Activated CD8-positive, alpha-beta memory T cell treated with anti-CD3 and anti-CD28 coated beads for 36 hours (primary cell): ENCODE data around the gene CBX7. TPM values are rescaled to one million over a fixed set of nuclear protein-coding genes. Genes with fewer than 3 reads are reported as not detected.

Experiments
- CTCF ChIA-PET: fragments of 350-600 bp; sonication (Branson Sonifier 250); formaldehyde crosslinking; loops from one replicate; lab custom pipeline; 2021; ENCODE audit warnings: antibody characterized with exemption; lab: Charles Lee
- POLR2A ChIA-PET: fragments of 350-600 bp; sonication (Branson Sonifier 250); formaldehyde crosslinking; loops from one replicate; lab custom pipeline; 2021; ENCODE audit warnings: antibody characterized with exemption; lab: Charles Lee
- total RNA-seq, 2 experiments: library from RNA; stranded (reverse); gene quantifications; one replicate each; pipeline ENCODE4 v1.2.3, GENCODE V29; 2021

Gene CBX7
- total RNA-seq, 2 experiments from 2014 or later = 16.7 to 16.8 TPM

- POLR2A ChIA-PET = interaction anchor here (1.3 to 1.9 kb wide), 4 partner anchors 22 to 168 kb away, joined by 3 to 6 read pairs (median 4); partner anchors contain the start of gene RPL3
- CTCF ChIA-PET = interaction anchor here (0.7 kb wide), 1 partner anchor 19 kb away, joined by 3 read pairs; no protein-coding TSS in a partner anchor
Observed at GRCh38 chr22:39152024-39152510, 413 bp downstream of the CBX7 start.

- ChIA-PET POLR2A (interaction anchor here (1.3 to 1.9 kb wide), 4 partner anchors 22 to 168 kb away, joined by 3 to 6 read pairs (median 4); partner anchors contain the start of gene RPL3), CTCF (interaction anchor here (1.2 kb wide), 1 partner anchor 19 kb away, joined by 4 read pairs; no protein-coding TSS in a partner anchor)
Observed at GRCh38 chr22:39151329-39151975, 1.0 kb downstream of the CBX7 start.

- ChIA-PET CTCF (interaction anchor here (0.6 to 1.2 kb wide), 2 partner anchors 20 to 388 kb away, joined by 3 to 4 read pairs; no protein-coding TSS in a partner anchor), POLR2A (interaction anchor here (1.3 to 1.9 kb wide), 2 partner anchors 23 to 169 kb away, joined by 4 read pairs; partner anchors contain the start of gene RPL3)
Observed at GRCh38 chr22:39150848-39151215, 1.6 kb downstream of the CBX7 start.

- POLR2A ChIA-PET = interaction anchor here (0.6 to 2.1 kb wide), 3 partner anchors 169 to 467 kb away, joined by 3 to 14 read pairs (median 6); partner anchors contain the start of genes ATF4 and RPL3
- CTCF ChIA-PET = interaction anchor here (0.6 to 1.2 kb wide), 3 partner anchors 21 to 388 kb away, joined by 3 to 4 read pairs (median 4); no protein-coding TSS in a partner anchor
Observed at GRCh38 chr22:39149915-39150847, 2.3 kb downstream of the CBX7 start.

GRCh38 chr22:39148727-39149535, 3.5 kb downstream of the CBX7 start:
- CTCF ChIA-PET = interaction anchor here (1.1 to 1.6 kb wide), 3 partner anchors 30 to 158 kb away, joined by 4 to 8 read pairs (median 5); no protein-coding TSS in a partner anchor
- POLR2A ChIA-PET = interaction anchor here (0.5 to 2.1 kb wide), 4 partner anchors 170 to 465 kb away, joined by 3 to 14 read pairs (median 5); partner anchors contain the start of genes ATF4 and RPL3

GRCh38 chr22:39148026-39148726, 4.3 kb downstream of the CBX7 start:
- ChIA-PET POLR2A (interaction anchor here (0.5 to 2.1 kb wide), 2 partner anchors 171 to 378 kb away, joined by 4 to 14 read pairs; partner anchors contain the start of gene RPL3), CTCF (interaction anchor here (1.4 to 1.6 kb wide), 2 partner anchors 145 to 159 kb away, joined by 5 to 8 read pairs; no protein-coding TSS in a partner anchor)

GRCh38 chr22:39147335-39148025, 5.0 kb downstream of the CBX7 start:
- CTCF ChIA-PET = interaction anchor here (1.6 kb wide), 1 partner anchor 144 kb away, joined by 5 read pairs; no protein-coding TSS in a partner anchor

GRCh38 chr22:39146256-39147101, 6.0 kb downstream of the CBX7 start:
- ChIA-PET POLR2A (interaction anchor here (0.6 kb wide), 2 partner anchors 253 to 898 kb away, joined by 3 read pairs; partner anchors contain the start of gene TAB1), CTCF (no interaction called here)

More at GRCh38 chr22:39147335-39148025, 5.0 kb downstream of the CBX7 start:
- POLR2A ChIA-PET = interaction anchor here (0.6 to 2.1 kb wide), 3 partner anchors 172 to 896 kb away, joined by 3 to 14 read pairs (median 3); partner anchors contain the start of genes RPL3 and TAB1

GRCh38 chr22:39144101-39144767, 8.2 kb downstream of the CBX7 start:
- POLR2A ChIA-PET = interaction anchor here (0.6 kb wide), 1 partner anchor 14 kb away, joined by 4 read pairs; no protein-coding TSS in a partner anchor
- CTCF ChIA-PET = no interaction called here

GRCh38 chr22:39142088-39142680, 10.3 kb downstream of the CBX7 start:
- ChIA-PET POLR2A (no interaction called here), CTCF (interaction anchor here (1.1 to 1.2 kb wide), 2 partner anchors 215 to 273 kb away, joined by 3 read pairs; no protein-coding TSS in a partner anchor)

GRCh38 chr22:39139933-39140332, 12.5 kb downstream of the CBX7 start:
- CTCF ChIA-PET = no interaction called here

GRCh38 chr22:39138357-39138997, 14.0 kb downstream of the CBX7 start:
- CTCF ChIA-PET = interaction anchor here (0.7 kb wide), 2 partner anchors 45 to 139 kb away, joined by 3 to 5 read pairs; no protein-coding TSS in a partner anchor
- POLR2A ChIA-PET = no interaction called here

More at GRCh38 chr22:39139933-39140332, 12.5 kb downstream of the CBX7 start:
- POLR2A ChIA-PET = no interaction called here

GRCh38 chr22:39136317-39136716, 16.2 kb downstream of the CBX7 start:
- POLR2A ChIA-PET = no interaction called here

More at GRCh38 chr22:39136317-39136716, 16.2 kb downstream of the CBX7 start:
- CTCF ChIA-PET = interaction anchor here (1.3 kb wide), 1 partner anchor 52 kb away, joined by 3 read pairs; no protein-coding TSS in a partner anchor
